Suppressor macrophage treated with lipopolysaccharide for 4 hours (primary cell): Measurements from ENCODE around the gene PDE8B.
"Not testable (repeated sequence)": the region's sequence is repeated elsewhere in the genome, so short reads cannot be mapped to it uniquely, and the experiment has no call there.

Experiments used
- DNase-seq: peaks from one replicate; pipeline ENCODE4 v3.0.0-alpha.2; 2020

Gene PDE8B

GRCh38 chr5:77367741-77368140, 157.3 kb downstream of the PDE8B start:
- DNase-seq = no peak

- DNase-seq = no peak
Measured at GRCh38 chr5:77368367-77368766, 157.9 kb downstream of the PDE8B start.

- DNase-seq = no peak
Measured at GRCh38 chr5:77369566-77369965, 159.1 kb downstream of the PDE8B start.

GRCh38 chr5:77374686-77375085, 164.2 kb downstream of the PDE8B start:
- DNase-seq = no peak

GRCh38 chr5:77376609-77377300, 166.3 kb downstream of the PDE8B start:
- DNase-seq = no peak

- DNase-seq = no peak
Measured at GRCh38 chr5:77379558-77380061, 169.1 kb downstream of the PDE8B start.

- no peak for DNase-seq
Measured at GRCh38 chr5:77380636-77381035, 170.2 kb downstream of the PDE8B start.

- DNase-seq = not testable (repeated sequence)
Measured at GRCh38 chr5:77383336-77383735, 172.9 kb downstream of the PDE8B start.

GRCh38 chr5:77386340-77386739, 175.9 kb downstream of the PDE8B start:
- DNase-seq = not testable (repeated sequence)

- DNase-seq = no peak
Measured at GRCh38 chr5:77389746-77390145, 179.3 kb downstream of the PDE8B start.

- no peak for DNase-seq
Measured at GRCh38 chr5:77390221-77390620, 179.7 kb downstream of the PDE8B start.

GRCh38 chr5:77390795-77391194, 180.3 kb downstream of the PDE8B start:
- DNase-seq = no peak

- no peak for DNase-seq
Measured at GRCh38 chr5:77391240-77391765, 180.8 kb downstream of the PDE8B start.

GRCh38 chr5:77394064-77394715, 183.7 kb downstream of the PDE8B start:
- DNase-seq = no peak

- no peak for DNase-seq
Measured at GRCh38 chr5:77396017-77396416, 185.5 kb downstream of the PDE8B start.

GRCh38 chr5:77397686-77398292, 187.3 kb downstream of the PDE8B start:
- DNase-seq = no peak

- no peak for DNase-seq
Measured at GRCh38 chr5:77398458-77398857, 188.0 kb downstream of the PDE8B start.

- no peak for DNase-seq
Measured at GRCh38 chr5:77398896-77399295, 188.4 kb downstream of the PDE8B start.

- peak; percentile 88 for DNase-seq
Measured at GRCh38 chr5:77400645-77401044, 190.2 kb downstream of the PDE8B start.

GRCh38 chr5:77402796-77403195, 192.3 kb downstream of the PDE8B start:
- no peak for DNase-seq

- DNase-seq = no peak
Measured at GRCh38 chr5:77407152-77407551, 196.7 kb downstream of the PDE8B start.

- no peak for DNase-seq
Measured at GRCh38 chr5:77409870-77410621, 199.6 kb downstream of the PDE8B start.

GRCh38 chr5:77413049-77413448, 202.6 kb downstream of the PDE8B start:
- DNase-seq = no peak
